Colonic mucosa (tissue), 4 donors: ENCODE measurements around the gene OR1A2. TPM values are rescaled to one million over a fixed set of nuclear protein-coding genes. Genes with fewer than 3 reads are reported as not detected.
"Not testable (repeated sequence)": the region's sequence is repeated elsewhere in the genome, so short reads cannot be mapped to it uniquely, and the experiment has no call there.

Experiments used
- DNase-seq: peaks from one replicate; pipeline ENCODE4 v3.0.0-alpha.2; 2020
- H3K27ac ChIP-seq: fragments of 200-600 bp; one replicate; pipeline ENCODE4 v1.8.0; 2021
- H3K27me3 ChIP-seq: fragments of 200-600 bp; one replicate; pipeline ENCODE4 v1.8.0; 2021
- H3K36me3 ChIP-seq: fragments of 200-600 bp; one replicate; pipeline ENCODE4 v1.8.0; 2021
- H3K4me1 ChIP-seq: fragments of 200-600 bp; one replicate; pipeline ENCODE4 v1.8.0; 2021; ENCODE audit warnings: mild to moderate bottlenecking
- H3K4me3 ChIP-seq: fragments of 200-600 bp; one replicate; pipeline ENCODE4 v1.8.0; 2021
- H3K9ac ChIP-seq, 2 donors: one replicate each; pipeline ENCODE4 v1.7.0; 2013; ENCODE audit warnings: control low read depth in 2 of 2, low read depth in 2 of 2, low read length in 2 of 2
- H3K9me3 ChIP-seq: fragments of 200-600 bp; one replicate; pipeline ENCODE4 v1.8.0; 2021
- intact Hi-C: fragments of 100-400 bp; cut with DNase I; formaldehyde crosslinking; loops from one replicate; pipeline ENCODE4 v1.14.1; 2022
- total RNA-seq, 2 donors: library from RNA; stranded (reverse); fragmentation: NEBNext Ultra II Directional in 1 of 2; extraction: Animal tissue kit (Norgen Biotek cat#: 25700) in 1 of 2; gene quantifications; one replicate each; pipeline ENCODE4 v1.2.1, GENCODE V29; 2021
- donor health status: healthy.
- donor health status: DM: no; HTN: no; CAD: no.
- donor health status: DM: no; HTN: no; CAD: no.

OR1A2 gene
- total RNA-seq, 2 donors from 2014 or later = not detected

DNA sequence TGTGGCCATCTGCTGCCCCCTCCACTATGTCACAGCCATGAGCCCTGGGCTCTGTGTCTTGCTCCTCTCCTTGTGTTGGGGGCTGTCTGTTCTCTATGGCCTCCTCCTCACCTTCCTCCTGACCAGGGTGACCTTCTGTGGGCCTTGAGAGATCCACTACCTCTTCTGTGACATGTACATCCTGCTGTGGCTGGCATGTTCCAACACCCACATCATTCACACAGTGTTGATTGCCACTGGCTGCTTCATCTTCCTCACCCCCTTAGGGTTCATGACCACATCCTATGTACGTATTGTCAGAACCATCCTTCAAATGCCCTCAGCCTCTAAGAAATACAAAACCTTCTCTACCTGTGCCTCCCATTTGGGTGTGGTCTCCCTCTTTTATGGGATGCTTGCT, 43.7 kb downstream of the OR1A2 start:
- H3K36me3 ChIP-seq, DNase-seq, H3K4me3 ChIP-seq, H3K9ac ChIP-seq, H3K9me3 ChIP-seq, H3K4me1 ChIP-seq, H3K27ac ChIP-seq, H3K27me3 ChIP-seq, intact Hi-C loops: not testable (repeated sequence)

DNA sequence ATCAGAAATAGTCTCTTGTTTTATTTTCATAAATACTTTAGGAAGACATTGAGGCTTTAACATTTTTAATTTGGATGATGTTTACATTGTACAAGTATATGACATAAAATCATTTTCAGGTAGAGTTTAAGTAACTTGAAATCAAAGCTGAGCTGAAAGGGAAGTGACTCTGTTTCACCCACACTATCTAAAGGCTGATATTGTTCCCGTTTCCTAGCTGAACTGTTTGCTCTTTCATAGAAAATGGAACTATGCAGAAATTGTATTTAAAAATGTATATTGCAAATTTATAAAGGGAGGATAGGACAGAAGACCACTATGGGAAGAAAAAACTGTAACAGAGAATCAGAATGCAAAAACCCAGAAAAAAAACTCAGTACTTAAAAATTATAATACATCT, 47.5 kb downstream of the OR1A2 start:
- intact Hi-C loops, H3K27me3 ChIP-seq, DNase-seq, H3K27ac ChIP-seq, H3K9me3 ChIP-seq, H3K4me1 ChIP-seq, H3K36me3 ChIP-seq, H3K9ac ChIP-seq, H3K4me3 ChIP-seq: not testable (repeated sequence)

Other genes with a start within 250 kb of the OR1A2 start
- gene OR1D5, start 133.9 kb upstream of the OR1A2 start, total RNA-seq = not detected
- not detected for gene OR1D2, start 93.1 kb upstream of the OR1A2 start, total RNA-seq
- gene OR1G1, start 70.0 kb upstream of the OR1A2 start, total RNA-seq = not detected
- not detected for gene OR1A1, start 10.1 kb downstream of the OR1A2 start, total RNA-seq
- not detected for gene OR3A1, start 100.8 kb downstream of the OR1A2 start, total RNA-seq
- not detected for gene OR3A2, start 188.8 kb downstream of the OR1A2 start, total RNA-seq
- gene OR1E1, start 200.9 kb downstream of the OR1A2 start, total RNA-seq = not detected
- gene OR3A3, start 213.9 kb downstream of the OR1A2 start, total RNA-seq = not detected
- gene OR1E2, start 236.3 kb downstream of the OR1A2 start, total RNA-seq = not detected